Neural progenitor cell (in vitro differentiated cells): ENCODE data around the gene TSPAN4. TPM values are rescaled to one million over a fixed set of nuclear protein-coding genes. Genes with fewer than 3 reads are reported as not detected.

Experiments
- DNase-seq: peaks from one replicate; pipeline ENCODE4 v3.0.0-alpha.2; 2016; ENCODE audit warnings: low spot score
- H2AFZ ChIP-seq: fragments of 200-600 bp; sonication (generic); replicated peaks from 2 replicates; pipeline ENCODE4 v1.6.1; 2016; ENCODE audit warnings: antibody characterized with exemption
- H3F3A ChIP-seq: fragments of 200-600 bp; sonication (generic); 2 replicates; pipeline ENCODE4 v1.6.1; 2016; ENCODE audit warnings: antibody characterized with exemption, low read depth
- H3K27ac ChIP-seq: fragments of 200-600 bp; sonication (generic); 2 replicates; pipeline ENCODE4 v1.5.1; 2016; ENCODE audit warnings: mild to moderate bottlenecking
- H3K27me3 ChIP-seq: fragments of 200-600 bp; sonication (generic); 2 replicates; pipeline ENCODE4 v1.6.1; 2016; ENCODE audit warnings: mild to moderate bottlenecking, moderate library complexity
- H3K36me3 ChIP-seq: fragments of 200-600 bp; sonication (generic); 2 replicates; pipeline ENCODE4 v1.5.1; 2016
- H3K4me1 ChIP-seq: fragments of 200-600 bp; sonication (generic); 2 replicates; pipeline ENCODE4 v1.6.1; 2016; ENCODE audit warnings: mixed run types
- H3K4me2 ChIP-seq: fragments of 200-600 bp; sonication (generic); 2 replicates; pipeline ENCODE4 v1.6.1; 2016
- H3K4me3 ChIP-seq: fragments of 200-600 bp; sonication (generic); 2 replicates; pipeline ENCODE4 v1.5.1; 2016
- H3K79me2 ChIP-seq: fragments of 200-600 bp; sonication (generic); 2 replicates; pipeline ENCODE4 v1.6.1; 2016; ENCODE audit warnings: low read depth
- H3K9ac ChIP-seq: fragments of 200-600 bp; sonication (generic); 2 replicates; pipeline ENCODE4 v1.6.1; 2016
- H3K9me3 ChIP-seq: fragments of 200-600 bp; sonication (generic); 2 replicates; pipeline ENCODE4 v1.5.1; 2016; ENCODE audit warnings: low read depth
- H4K20me1 ChIP-seq: fragments of 200-600 bp; sonication (generic); 2 replicates; pipeline ENCODE4 v1.6.1; 2016; ENCODE audit warnings: low read depth
- H3K27ac Mint-ChIP-seq: 3 replicates; pipeline ENCODE4 v1.8.0; 2021; ENCODE audit warnings: mixed read lengths
- H3K27me3 Mint-ChIP-seq: 2 replicates; pipeline ENCODE4 v1.8.0; 2022; ENCODE audit warnings: low read depth, mild to moderate bottlenecking, inconsistent platforms, moderate library complexity, mixed read lengths; ENCODE audit not compliant: insufficient read depth
- H3K36me3 Mint-ChIP-seq: 3 replicates; pipeline ENCODE4 v1.8.0; 2021; ENCODE audit warnings: mixed read lengths
- H3K4me1 Mint-ChIP-seq: 3 replicates; pipeline ENCODE4 v1.8.0; 2021; ENCODE audit warnings: mixed read lengths
- H3K4me3 Mint-ChIP-seq: 3 replicates; pipeline ENCODE4 v1.8.0; 2021; ENCODE audit warnings: mild to moderate bottlenecking, moderate library complexity, mixed read lengths
- H3K9me3 Mint-ChIP-seq: 3 replicates; pipeline ENCODE4 v1.8.0; 2020; ENCODE audit warnings: mixed read lengths
- EZH2 ChIP-seq: fragments of 200-600 bp; sonication (generic); IDR thresholded peaks from 2 replicates; pipeline ENCODE4 v1.6.1; 2017; ENCODE audit warnings: antibody characterized with exemption, mild to moderate bottlenecking, moderate library complexity
- EZH2phosphoT487 ChIP-seq: fragments of 200-600 bp; sonication (generic); IDR thresholded peaks from 2 replicates; pipeline ENCODE4 v1.6.1; 2017; ENCODE audit warnings: antibody characterized with exemption
- total RNA-seq: library from RNA; depleted of rRNA; stranded (reverse); fragments of >200 nt; gene quantifications from 2 replicates; pipeline ENCODE4 v1.2.3, GENCODE V29; 2015; ENCODE audit warnings: low replicate concordance
- TF ChIP-seq, protein P1 (sequence below): fragments of 200-600 bp; sonication (generic); IDR thresholded peaks from 2 replicates; pipeline ENCODE4 v1.5.1; 2017; ENCODE audit warnings: antibody characterized with exemption, mild to moderate bottlenecking

Gene TSPAN4
- total RNA-seq, 1 donor from 2014 or later: 19.6 TPM

DNA sequence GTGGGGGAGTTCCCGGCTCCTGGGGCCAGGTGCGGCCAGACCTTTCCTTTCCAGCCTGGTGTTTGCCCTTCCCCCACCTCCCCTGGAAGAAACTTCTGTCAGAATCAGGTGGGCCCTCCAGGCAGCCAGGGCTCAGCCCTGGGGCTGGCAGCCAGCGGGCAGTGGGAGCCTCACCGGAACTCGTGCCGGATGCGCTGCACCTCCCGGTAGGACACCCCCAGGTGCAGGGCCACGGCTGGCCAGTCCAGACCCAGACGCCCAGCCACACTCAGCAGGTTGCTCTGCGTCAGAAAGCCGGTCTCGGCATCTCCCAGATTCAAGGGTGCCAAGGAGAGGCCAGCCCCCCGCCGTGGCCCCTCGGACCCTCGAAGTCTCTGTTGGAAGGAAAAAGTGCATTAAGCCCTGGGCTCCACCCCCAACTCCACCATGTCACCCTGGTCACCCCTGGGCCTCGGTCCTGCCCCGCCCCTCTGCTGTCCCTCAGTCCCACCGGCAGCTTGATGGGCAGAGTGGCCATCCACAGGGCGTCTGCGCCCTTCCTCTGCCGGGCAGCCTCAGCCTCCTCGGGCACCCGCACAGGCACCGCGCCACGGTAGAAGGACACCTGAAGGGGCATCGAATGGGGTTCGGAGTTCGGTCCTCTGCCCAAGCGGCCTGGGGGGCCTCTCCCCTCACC lies 42.9 kb upstream of the TSPAN4 start:
- H3K9me3 ChIP-seq: no peaks in the 10 kb centered on the region
- Mint-ChIP-seq H3K27me3 (peaks cover 4% of the 10 kb centered on the region), H3K9me3 (no peaks in the 10 kb centered on the region), H3K4me1 (peaks cover 14% of the 10 kb centered on the region), H3K36me3 (no peaks in the 10 kb centered on the region), H3K4me3 (no peak overlapping the region), H3K27ac (no peak overlapping the region)
- H4K20me1 ChIP-seq: peaks cover 40% of the 10 kb centered on the region
- TF ChIP-seq, protein P1, sequence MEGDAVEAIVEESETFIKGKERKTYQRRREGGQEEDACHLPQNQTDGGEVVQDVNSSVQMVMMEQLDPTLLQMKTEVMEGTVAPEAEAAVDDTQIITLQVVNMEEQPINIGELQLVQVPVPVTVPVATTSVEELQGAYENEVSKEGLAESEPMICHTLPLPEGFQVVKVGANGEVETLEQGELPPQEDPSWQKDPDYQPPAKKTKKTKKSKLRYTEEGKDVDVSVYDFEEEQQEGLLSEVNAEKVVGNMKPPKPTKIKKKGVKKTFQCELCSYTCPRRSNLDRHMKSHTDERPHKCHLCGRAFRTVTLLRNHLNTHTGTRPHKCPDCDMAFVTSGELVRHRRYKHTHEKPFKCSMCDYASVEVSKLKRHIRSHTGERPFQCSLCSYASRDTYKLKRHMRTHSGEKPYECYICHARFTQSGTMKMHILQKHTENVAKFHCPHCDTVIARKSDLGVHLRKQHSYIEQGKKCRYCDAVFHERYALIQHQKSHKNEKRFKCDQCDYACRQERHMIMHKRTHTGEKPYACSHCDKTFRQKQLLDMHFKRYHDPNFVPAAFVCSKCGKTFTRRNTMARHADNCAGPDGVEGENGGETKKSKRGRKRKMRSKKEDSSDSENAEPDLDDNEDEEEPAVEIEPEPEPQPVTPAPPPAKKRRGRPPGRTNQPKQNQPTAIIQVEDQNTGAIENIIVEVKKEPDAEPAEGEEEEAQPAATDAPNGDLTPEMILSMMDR: no peak
- H3K36me3 ChIP-seq: no peaks in the 10 kb centered on the region
- no peak overlapping the region for H3K27ac ChIP-seq
- DNase-seq: no peak
- H2AFZ ChIP-seq: no peak overlapping the region
- no peak overlapping the region for H3K4me3 ChIP-seq
- H3K9ac ChIP-seq: no peak overlapping the region
- no peaks in the 10 kb centered on the region for H3K27me3 ChIP-seq
- H3K4me2 ChIP-seq: no peak overlapping the region
- H3F3A ChIP-seq: peaks cover 9% of the 10 kb centered on the region
- H3K4me1 ChIP-seq: peaks cover 20% of the 10 kb centered on the region
- H3K79me2 ChIP-seq: peaks cover 17% of the 10 kb centered on the region

GRCh38 chr11:800473-800872 lies 42.2 kb upstream of the TSPAN4 start:
- no peaks in the 10 kb centered on the region for H3K36me3 ChIP-seq
- TF ChIP-seq EZH2 (no peak), EZH2phosphoT487 (no peak)
- TF ChIP-seq, protein P1: no peak
- no peaks in the 10 kb centered on the region for H3K27me3 ChIP-seq
- H3K36me3 Mint-ChIP-seq: no peaks in the 10 kb centered on the region
- DNase-seq: no peak
- peaks cover 14% of the 10 kb centered on the region for H3K4me1 Mint-ChIP-seq
- no peak overlapping the region for H2AFZ ChIP-seq
- no peaks in the 10 kb centered on the region for H3K9me3 Mint-ChIP-seq
- no peak overlapping the region for H3K4me3 ChIP-seq
- no peak overlapping the region for H3K27ac Mint-ChIP-seq
- no peak overlapping the region for H3K4me2 ChIP-seq
- H3K9me3 ChIP-seq: no peaks in the 10 kb centered on the region
- no peak overlapping the region for H3K27ac ChIP-seq
- peaks cover 12% of the 10 kb centered on the region for H3F3A ChIP-seq
- H3K27me3 Mint-ChIP-seq: peaks cover 4% of the 10 kb centered on the region
- peaks cover 17% of the 10 kb centered on the region for H3K79me2 ChIP-seq
- H4K20me1 ChIP-seq: peaks cover 36% of the 10 kb centered on the region
- peaks cover 20% of the 10 kb centered on the region for H3K4me1 ChIP-seq
- no peak overlapping the region for H3K4me3 Mint-ChIP-seq
- no peak overlapping the region for H3K9ac ChIP-seq

DNA sequence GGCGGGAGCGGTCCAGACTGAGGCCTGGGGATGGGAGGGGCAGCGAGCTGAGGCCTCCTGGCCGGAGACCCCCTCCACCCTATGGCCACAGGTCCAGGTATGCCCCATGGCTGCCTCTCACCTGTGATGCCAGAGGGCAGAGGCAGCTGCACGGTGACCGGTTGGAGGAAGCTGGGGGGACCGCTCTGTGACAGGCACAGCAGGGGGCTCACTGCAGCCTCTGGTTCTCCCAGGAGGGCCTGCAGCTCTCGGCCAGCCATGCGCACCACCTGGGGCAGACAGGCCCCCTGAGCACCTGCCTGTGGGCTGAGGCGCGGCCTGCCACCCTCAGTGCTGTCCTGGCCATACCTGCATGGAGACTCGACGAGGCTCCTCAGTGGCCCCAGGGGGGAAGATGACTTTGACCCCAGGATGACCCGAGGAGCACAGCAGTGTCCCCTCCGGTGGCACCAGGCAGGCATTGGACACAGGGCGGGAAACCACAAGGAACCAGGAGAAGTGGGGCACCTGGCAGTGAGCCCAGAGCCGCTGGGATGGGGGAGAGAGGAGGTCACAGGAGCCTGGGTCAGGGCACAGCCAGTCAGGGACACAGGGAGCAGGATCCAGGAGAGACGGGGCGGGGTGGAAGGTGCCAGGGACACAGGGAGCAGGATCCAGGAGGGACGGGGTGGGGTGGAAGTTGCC lies 41.4 kb upstream of the TSPAN4 start:
- Mint-ChIP-seq H3K27me3 (peaks cover 4% of the 10 kb centered on the region), H3K36me3 (no peaks in the 10 kb centered on the region), H3K9me3 (no peaks in the 10 kb centered on the region), H3K4me3 (no peak overlapping the region), H3K4me1 (peaks cover 14% of the 10 kb centered on the region), H3K27ac (no peak overlapping the region)
- H4K20me1 ChIP-seq: peaks cover 29% of the 10 kb centered on the region
- no peaks in the 10 kb centered on the region for H3K27me3 ChIP-seq
- H3K4me3 ChIP-seq: no peak overlapping the region
- TF ChIP-seq EZH2phosphoT487: no peak
- no peak for TF ChIP-seq EZH2
- TF ChIP-seq, protein P1: no peak
- H3K79me2 ChIP-seq: peaks cover 12% of the 10 kb centered on the region
- peaks cover 14% of the 10 kb centered on the region for H3K4me1 ChIP-seq
- H3K9ac ChIP-seq: no peak overlapping the region
- peaks cover 18% of the 10 kb centered on the region for H3F3A ChIP-seq
- H2AFZ ChIP-seq: no peak overlapping the region
- no peak overlapping the region for H3K27ac ChIP-seq
- no peak overlapping the region for H3K4me2 ChIP-seq
- DNase-seq: no peak
- no peaks in the 10 kb centered on the region for H3K36me3 ChIP-seq
- H3K9me3 ChIP-seq: no peaks in the 10 kb centered on the region
